A549 (cell line): ENCODE results near the gene CUX1. TPM values are rescaled to one million over a fixed set of nuclear protein-coding genes. Genes with fewer than 3 reads are reported as not detected.
A peak's percentile ranks its signal among the peaks of the same experiment; 100 is the strongest.

Source experiments
- ATAC-seq, 2 experiments: fragments of 200-7000 bp in 1 of 2; fragments of >200 bp in 1 of 2; cut with Nextera tagmentation in 1 of 2; cut with Tn5 transposase in 1 of 2; 3 replicates each; pipeline versions ENCODE4 v1.8.0 to v1.9.1; 2018 to 2020; ENCODE audit warnings: mild to moderate bottlenecking in 1 of 2, moderate library complexity in 1 of 2
- CTCF ChIA-PET: fragments of 300-600 bp; sonication (Branson Sonifier 250); formaldehyde crosslinking; extraction: SDS; loops from one replicate; lab custom pipeline; 2021; ENCODE audit warnings: antibody characterized with exemption, inconsistent platforms; lab: Yijun Ruan, JAX
- POLR2A ChIA-PET: fragments of 350-600 bp; formaldehyde crosslinking; extraction: SDS; loops from one replicate; lab custom pipeline; 2021; ENCODE audit warnings: antibody characterized with exemption, inconsistent platforms; lab: Yijun Ruan, JAX
- DNase-seq, 2 experiments: peaks; one replicate each; pipeline versions ENCODE4 v3.0.0 to v3.0.0-alpha.2; 2011 to 2016; ENCODE audit warnings: low read depth in 1 of 2, low spot score in 1 of 2
- FAIRE-seq: peaks from 2 replicates; lab custom pipeline; 2011; peaks lifted over from hg19 to GRCh38; lab: Jason Lieb, UNC
- H3K27ac ChIP-seq, 2 experiments: fragments of >200 bp; sonication (Bioruptor Twin); formaldehyde crosslinking; 3 replicates each; pipeline ENCODE4 v1.5.1; 2016 to 2017
- H3K4me1 ChIP-seq: fragments of >200 bp; sonication (Bioruptor Twin); formaldehyde crosslinking; 3 replicates; pipeline ENCODE4 v1.6.1; 2016
- H3K4me2 ChIP-seq: fragments of >200 bp; sonication (Bioruptor Twin); formaldehyde crosslinking; 3 replicates; pipeline ENCODE4 v1.6.1; 2016
- H3K4me3 ChIP-seq: fragments of >200 bp; sonication (Bioruptor Twin); formaldehyde crosslinking; 3 replicates; pipeline ENCODE4 v1.5.1; 2016
- H3K9me3 ChIP-seq: fragments of >200 bp; sonication (Bioruptor Twin); formaldehyde crosslinking; 3 replicates; pipeline ENCODE4 v1.6.1; 2016
- BHLHE40 ChIP-seq: IDR thresholded peaks from 2 replicates; pipeline ENCODE4 v1.6.1; 2012; ENCODE audit warnings: low read depth, low read length, inconsistent platforms
- CHD2 ChIP-seq: fragments of 150-350 bp; IDR thresholded peaks from 2 replicates; pipeline ENCODE4 v1.6.1; 2014; ENCODE audit warnings: low read length; ENCODE audit not compliant: partially characterized antibody
- EHMT2 ChIP-seq: fragments of 200-600 bp; sonication (generic); IDR thresholded peaks from 2 replicates; pipeline ENCODE4 v1.6.1; 2016; ENCODE audit warnings: antibody characterized with exemption, low read depth, mild to moderate bottlenecking, moderate library complexity
- EP300 ChIP-seq, 2 experiments: fragments of >200 bp; sonication (Bioruptor Twin); formaldehyde crosslinking; IDR thresholded peaks; 2 replicates in 1 of 2; 3 replicates in 1 of 2; pipeline ENCODE4 v1.6.1; 2016 to 2017
- ESRRA ChIP-seq: fragments of 150-350 bp; IDR thresholded peaks from 2 replicates; pipeline ENCODE4 v1.6.1; 2014; ENCODE audit warnings: mild to moderate bottlenecking, low read length, borderline replicate concordance
- FOSB ChIP-seq: fragments of 250-450 bp; sonication (Bioruptor Pico); IDR thresholded peaks from 2 replicates; pipeline ENCODE4 v1.5.0; 2020; ENCODE audit warnings: mild to moderate bottlenecking, moderate library complexity
- FOXS1 ChIP-seq: fragments of 250-450 bp; sonication (Bioruptor Pico); IDR thresholded peaks from 2 replicates; pipeline ENCODE4 v1.5.0; 2020; ENCODE audit warnings: mild to moderate bottlenecking, moderate library complexity
- HMGXB4 ChIP-seq: fragments of 250-450 bp; sonication (Bioruptor Pico); IDR thresholded peaks from 2 replicates; pipeline ENCODE4 v1.5.0; 2021; ENCODE audit warnings: mild to moderate bottlenecking, moderate library complexity, borderline replicate concordance
- MAFK ChIP-seq: fragments of 450-650 bp; IDR thresholded peaks from 2 replicates; pipeline ENCODE4 v1.6.1; 2014; ENCODE audit not compliant: partially characterized antibody
- NPAS2 ChIP-seq: fragments of 250-450 bp; sonication (Bioruptor Pico); IDR thresholded peaks from 2 replicates; pipeline ENCODE4 v1.8.0; 2022; ENCODE audit warnings: mild to moderate bottlenecking, moderate library complexity, borderline replicate concordance
- POLR2A ChIP-seq: IDR thresholded peaks from 2 replicates; pipeline ENCODE4 v1.6.1; 2012; ENCODE audit warnings: mild to moderate bottlenecking, low read length
- RAD21 ChIP-seq, 2 experiments: fragments of >200 bp in 1 of 2; sonication (Bioruptor Twin) in 1 of 2; formaldehyde crosslinking in 1 of 2; IDR thresholded peaks in 1 of 2; conservative IDR thresholded peaks in 1 of 2; 2 replicates in 1 of 2; 3 replicates in 1 of 2; pipeline ENCODE4 v1.6.1; 2012 to 2018; ENCODE audit warnings: inconsistent platforms in 1 of 2
- REST ChIP-seq: fragments of 200-600 bp; sonication (generic); IDR thresholded peaks from 2 replicates; pipeline ENCODE4 v1.6.1; 2016; ENCODE audit warnings: antibody characterized with exemption, mild to moderate bottlenecking, moderate library complexity
- SMC3 ChIP-seq: fragments of >200 bp; sonication (Bioruptor Twin); formaldehyde crosslinking; IDR thresholded peaks from 3 replicates; pipeline ENCODE4 v1.6.1; 2018; ENCODE audit warnings: inconsistent platforms
- TFCP2L1 ChIP-seq: fragments of 250-450 bp; sonication (Bioruptor Pico); IDR thresholded peaks from 2 replicates; pipeline ENCODE4 v1.5.0; 2021; ENCODE audit warnings: mild to moderate bottlenecking
- USF2 ChIP-seq: fragments of 450-650 bp; IDR thresholded peaks from 2 replicates; pipeline ENCODE4 v1.6.1; 2014; ENCODE audit warnings: antibody characterized with exemption
- WGBS: methylation state at CpG from one replicate; pipeline ENCODE4 v1.1.6; 2017; ENCODE audit errors: missing lambda C conversion rate; 5-methylcytosine and 5-hydroxymethylcytosine counted together
- polyA plus RNA-seq, 4 experiments: library from polyadenylated mRNA; depleted of rRNA in 3 of 4; stranded (reverse); fragments of >200 nt; fragmentation: RNase III in 1 of 4; extraction: RNeasy Plus Mini Kit Qiagen cat#74134 plus additional on column Dnase treatment in 1 of 4; gene quantifications; 2 replicates in 3 of 4; 3 replicates in 1 of 4; pipeline ENCODE4 v1.2.3, GENCODE V29; 2011 to 2017

Gene CUX1
- polyA plus RNA-seq, 2 of the 4 experiments (the other 2 are of a cell fraction): 32.7 to 33.4 TPM

GRCh38 chr7:101985057-101985902 lies 167.9 kb downstream of the CUX1 start:
- TF ChIP-seq RAD21 (conservative IDR thresholded peaks at IDR 0.05 in 1 of 2, IDR thresholded peaks at IDR 0.05 in 1 of 2) (no peak), ESRRA (no peak), CHD2 (no peak), TFCP2L1 (CRISPR knock-in tag) (no peak), SMC3 (no peak), FOSB (no peak), USF2 (no peak), POLR2A (no peak), EP300 (IDR thresholded peaks at IDR 0.05) (no peak), MAFK (no peak), REST (no peak), FOXS1 (CRISPR knock-in tag) (no peak)
- POLR2A ChIA-PET: no interaction called here
- peaks cover 14% of the 10 kb centered on the region; the same call in 2 of the 3 replicates for H3K4me1 ChIP-seq
- CTCF ChIA-PET: interaction anchor here (0.6 to 1.7 kb wide), 4 partner anchors 15 to 409 kb away, joined by 3 to 5 read pairs (median 4); no protein-coding TSS in a partner anchor
- WGBS: 82% methylated on average over 13 of the region's 14 CpGs
- H3K4me2 ChIP-seq: no peak overlapping the region
- ATAC-seq: no peak
- FAIRE-seq: no peak
- H3K4me3 ChIP-seq: no peak overlapping the region
- no peak for DNase-seq
- peaks cover 8% of the 10 kb centered on the region; the same call in 2 of the 3 replicates for H3K9me3 ChIP-seq
- peak overlapping the region in 1 of 2 experiments; percentile 68; a peak in 3 of 6 replicates for H3K27ac ChIP-seq

GRCh38 chr7:101985903-101986734 lies 168.7 kb downstream of the CUX1 start:
- 86% methylated on average over 16 of the region's 16 CpGs for WGBS
- H3K27ac ChIP-seq: peak overlapping the region in 1 of 2 experiments; percentile 68; a peak in 3 of 6 replicates
- no peak for DNase-seq
- H3K4me3 ChIP-seq: no peak overlapping the region
- peaks cover 8% of the 10 kb centered on the region; the same call in 2 of the 3 replicates for H3K9me3 ChIP-seq
- CTCF ChIA-PET: interaction anchor here (0.6 to 1.7 kb wide), 4 partner anchors 14 to 410 kb away, joined by 3 to 5 read pairs (median 4); no protein-coding TSS in a partner anchor
- H3K4me1 ChIP-seq: peaks cover 14% of the 10 kb centered on the region; the same call in 2 of the 3 replicates
- TF ChIP-seq NPAS2 (CRISPR knock-in tag) (no peak), EHMT2 (no peak), HMGXB4 (CRISPR knock-in tag) (no peak), BHLHE40 (no peak)
- TF ChIP-seq, all 56 proteins: peak for 0
- POLR2A ChIA-PET: no interaction called here
- ATAC-seq (peak in 1 of 2 experiments; percentile 34; a peak in 2 of 6 replicates), FAIRE-seq (no peak)
- H3K4me2 ChIP-seq: no peak overlapping the region
